Fibroblast of lung (primary cell): ENCODE data around the gene CHD6.

Experiments used
- CTCF ChIP-seq, 2 donors: IDR thresholded peaks in 1 of 2; conservative IDR thresholded peaks in 1 of 2; 1 replicate in 1 of 2; 2 replicates in 1 of 2; pipeline ENCODE4 v1.5.1; 2011 to 2012; ENCODE audit warnings: low read length in 2 of 2, control low read depth in 1 of 2, inconsistent platforms in 1 of 2, low read depth in 1 of 2, mild to moderate bottlenecking in 1 of 2
- EZH2 ChIP-seq: IDR thresholded peaks from 2 replicates; pipeline ENCODE4 v1.5.1; 2012; ENCODE audit warnings: low read length, control low read depth, mild to moderate bottlenecking; ENCODE audit errors: missing control alignments

DNA sequence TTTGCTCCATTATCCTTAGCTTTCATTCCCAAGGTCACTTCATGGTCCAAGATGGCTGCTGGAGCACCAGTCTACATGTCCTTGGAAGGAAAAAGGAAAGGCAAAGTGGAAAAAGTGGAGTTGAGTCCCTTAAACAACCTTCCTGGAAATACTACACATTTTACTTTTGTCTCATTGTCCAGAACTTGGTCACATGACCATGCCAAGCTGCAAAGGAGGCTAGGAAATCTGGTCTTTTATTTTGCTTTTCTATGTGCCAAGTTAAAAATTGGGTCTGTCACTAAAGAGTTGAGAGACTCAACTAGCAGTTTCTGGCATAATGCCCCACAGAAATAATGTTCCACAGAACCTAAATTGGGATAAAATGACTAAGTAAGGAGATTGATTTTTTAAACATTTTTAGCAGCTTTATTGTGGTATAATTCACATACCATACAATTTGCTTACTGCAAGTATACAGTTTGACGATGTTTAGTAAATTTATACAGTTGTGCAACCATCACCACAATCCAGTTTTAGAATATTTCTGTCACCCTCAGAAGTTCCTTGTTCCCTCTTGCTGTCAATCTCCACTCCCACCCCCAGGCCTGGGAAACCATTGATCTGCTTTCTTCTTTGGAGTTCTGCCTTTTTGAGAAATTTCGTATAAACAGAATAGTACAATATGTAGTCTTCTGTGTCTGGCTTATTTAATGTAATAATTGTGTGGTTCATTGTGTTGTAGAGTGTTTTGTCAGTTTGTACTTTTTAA lies 5.6 kb upstream of the CHD6 start:
- TF ChIP-seq CTCF (conservative IDR thresholded peaks at IDR 0.05 in 1 of 2, IDR thresholded peaks at IDR 0.05 in 1 of 2; ENCODE audit: low read depth in 1 of 2, low read length in 2 of 2), result no peak
- TF ChIP-seq EZH2, result no peak
